Caco-2 (cell line): ENCODE results near the gene ENTPD7. TPM values are rescaled to one million over a fixed set of nuclear protein-coding genes. Genes with fewer than 3 reads are reported as not detected.

Experiments used
- BruUV-seq: library from RNA; stranded (reverse); fragments of 400-500 nt; replicated peaks from 2 replicates; lab custom pipeline; 2021; lab: Mats Ljungman, UMichigan
- CTCF ChIA-PET: fragments of 300-600 bp; sonication (Branson Sonifier 250); formaldehyde crosslinking; loops from one replicate; lab custom pipeline; 2022; ENCODE audit warnings: antibody characterized with exemption; lab: Charles Lee
- POLR2A ChIA-PET: fragments of 300-600 bp; sonication (Branson Sonifier 250); formaldehyde crosslinking; loops from one replicate; lab custom pipeline; 2022; ENCODE audit warnings: antibody characterized with exemption; lab: Charles Lee
- DNase-seq, 2 experiments: peaks; one replicate each; pipeline versions ENCODE4 v3.0.0 to v3.0.0-alpha.2; 2020 to 2022
- H3K27me3 ChIP-seq: replicated peaks from 2 replicates; pipeline ENCODE4 v1.6.0; 2011; ENCODE audit warnings: low read length; ENCODE audit not compliant: control insufficient read depth, insufficient read depth
- H3K36me3 ChIP-seq: 2 replicates; pipeline ENCODE4 v1.5.1; 2011; ENCODE audit warnings: low read length; ENCODE audit not compliant: control insufficient read depth, insufficient read depth
- H3K4me1 ChIP-seq: fragments of 250-450 bp; sonication (Bioruptor Pico); 2 replicates; pipeline ENCODE4 v1.5.1; 2020; ENCODE audit warnings: mild to moderate bottlenecking
- H3K4me3 ChIP-seq: 2 replicates; pipeline ENCODE4 v1.5.1; 2011; ENCODE audit warnings: low read depth, mild to moderate bottlenecking, control low read depth, low read length
- H3K9me3 ChIP-seq: fragments of 250-450 bp; sonication (Bioruptor Pico); 2 replicates; pipeline ENCODE4 v1.5.1; 2020; ENCODE audit warnings: mild to moderate bottlenecking, moderate library complexity
- H3K27ac Mint-ChIP-seq: one replicate; pipeline ENCODE4 v1.8.0; 2022; ENCODE audit warnings: mixed read lengths; ENCODE audit not compliant: unreplicated experiment
- H3K27me3 Mint-ChIP-seq: one replicate; pipeline ENCODE4 v1.8.0; 2022; ENCODE audit warnings: mixed read lengths; ENCODE audit not compliant: insufficient read depth, unreplicated experiment
- H3K36me3 Mint-ChIP-seq: one replicate; pipeline ENCODE4 v1.8.0; 2022; ENCODE audit warnings: mild to moderate bottlenecking, mixed read lengths; ENCODE audit not compliant: insufficient read depth, unreplicated experiment
- H3K4me1 Mint-ChIP-seq: one replicate; pipeline ENCODE4 v1.8.0; 2022; ENCODE audit warnings: low read depth, mixed read lengths; ENCODE audit not compliant: unreplicated experiment
- H3K4me3 Mint-ChIP-seq: one replicate; pipeline ENCODE4 v1.8.0; 2022; ENCODE audit warnings: mild to moderate bottlenecking, moderate library complexity, mixed read lengths; ENCODE audit not compliant: unreplicated experiment
- H3K9me3 Mint-ChIP-seq: one replicate; pipeline ENCODE4 v1.8.0; 2022; ENCODE audit warnings: mixed read lengths; ENCODE audit not compliant: unreplicated experiment
- intact Hi-C: fragments of 100-400 bp; cut with micrococcal nuclease; formaldehyde crosslinking; loops from one replicate; pipeline ENCODE4 v1.10.0; 2022; ENCODE audit not compliant: unreplicated experiment
- total RNA-seq: library from RNA; stranded (reverse); gene quantifications from 2 replicates; pipeline ENCODE4 v1.2.3, GENCODE V29; 2022
- TF ChIP-seq, protein P1 (sequence below), 2 experiments: fragments of 200-600 bp in 1 of 2; IDR thresholded peaks; 1 replicate in 1 of 2; 2 replicates in 1 of 2; pipeline versions ENCODE4 v1.5.1 to v1.8.0; 2011 to 2022; ENCODE audit warnings: antibody characterized with exemption in 1 of 2, control low read depth in 1 of 2, inconsistent platforms in 1 of 2, low read depth in 1 of 2, low read length in 1 of 2, mild to moderate bottlenecking in 1 of 2, moderate library complexity in 1 of 2; ENCODE audit not compliant: insufficient read depth in 1 of 2, severe bottlenecking in 1 of 2, unreplicated experiment in 1 of 2

ENTPD7 gene
- total RNA-seq, 1 experiment from 2014 or later: 36.0 TPM

DNA sequence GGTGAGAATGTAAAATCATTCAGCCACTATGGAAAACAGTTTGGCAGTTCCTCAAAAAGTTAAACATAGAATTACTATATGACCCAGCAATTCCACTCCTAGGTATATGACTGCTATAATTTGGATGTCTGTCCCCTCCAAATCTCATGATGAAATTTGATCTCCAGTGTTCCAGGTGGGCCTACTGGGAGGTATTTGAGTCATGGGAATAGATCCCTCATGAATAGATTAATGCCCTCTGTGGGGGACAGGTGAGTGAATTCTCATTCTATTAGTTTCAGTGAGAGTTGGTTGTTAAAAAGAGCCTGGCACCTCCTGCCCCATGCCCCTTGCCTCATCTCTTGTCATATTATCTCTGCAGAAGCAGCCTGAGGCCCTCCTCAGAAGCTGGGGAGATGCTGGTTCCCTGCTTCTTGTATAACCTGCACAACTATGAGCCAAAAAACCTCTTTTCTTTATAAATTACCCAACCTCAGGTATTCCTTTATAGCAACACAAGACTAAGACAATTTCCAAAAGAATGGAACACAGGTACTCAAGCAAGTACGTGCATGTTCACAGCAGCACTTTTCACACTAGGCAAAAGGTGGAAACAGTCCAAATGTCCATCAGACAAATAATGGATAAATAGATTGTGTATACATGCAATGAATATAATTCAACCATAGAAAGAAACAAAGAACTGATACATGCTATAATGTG lies 30.2 kb upstream of the ENTPD7 start:
- Histone ChIP-seq H3K4me1 (peaks cover 3% of the 10 kb centered on the region; the same call in 1 of the 2 replicates), H3K36me3 (no peaks in the 10 kb centered on the region), H3K27me3 (no peaks in the 10 kb centered on the region), H3K9me3 (no peaks in the 10 kb centered on the region), H3K4me3 (no peak overlapping the region)
- peaks cover 11% of the 10 kb centered on the region for H3K4me1 Mint-ChIP-seq
- H3K27me3 Mint-ChIP-seq: no peaks in the 10 kb centered on the region
- CTCF ChIA-PET: no interaction called here
- POLR2A ChIA-PET: no interaction called here
- BruUV-seq: no TSS peak
- H3K27ac Mint-ChIP-seq: no peak overlapping the region
- no peak overlapping the region for H3K4me3 Mint-ChIP-seq
- no peak for DNase-seq
- no peaks in the 10 kb centered on the region for H3K36me3 Mint-ChIP-seq
- intact Hi-C loops: no loop called here
- H3K9me3 Mint-ChIP-seq: peaks cover 4% of the 10 kb centered on the region
- TF ChIP-seq, protein P1, sequence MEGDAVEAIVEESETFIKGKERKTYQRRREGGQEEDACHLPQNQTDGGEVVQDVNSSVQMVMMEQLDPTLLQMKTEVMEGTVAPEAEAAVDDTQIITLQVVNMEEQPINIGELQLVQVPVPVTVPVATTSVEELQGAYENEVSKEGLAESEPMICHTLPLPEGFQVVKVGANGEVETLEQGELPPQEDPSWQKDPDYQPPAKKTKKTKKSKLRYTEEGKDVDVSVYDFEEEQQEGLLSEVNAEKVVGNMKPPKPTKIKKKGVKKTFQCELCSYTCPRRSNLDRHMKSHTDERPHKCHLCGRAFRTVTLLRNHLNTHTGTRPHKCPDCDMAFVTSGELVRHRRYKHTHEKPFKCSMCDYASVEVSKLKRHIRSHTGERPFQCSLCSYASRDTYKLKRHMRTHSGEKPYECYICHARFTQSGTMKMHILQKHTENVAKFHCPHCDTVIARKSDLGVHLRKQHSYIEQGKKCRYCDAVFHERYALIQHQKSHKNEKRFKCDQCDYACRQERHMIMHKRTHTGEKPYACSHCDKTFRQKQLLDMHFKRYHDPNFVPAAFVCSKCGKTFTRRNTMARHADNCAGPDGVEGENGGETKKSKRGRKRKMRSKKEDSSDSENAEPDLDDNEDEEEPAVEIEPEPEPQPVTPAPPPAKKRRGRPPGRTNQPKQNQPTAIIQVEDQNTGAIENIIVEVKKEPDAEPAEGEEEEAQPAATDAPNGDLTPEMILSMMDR (IDR thresholded peaks at IDR 0.05; ENCODE audit: insufficient read depth in 1 of 2, low read depth in 1 of 2, low read length in 1 of 2, severe bottlenecking in 1 of 2, unreplicated experiment in 1 of 2): no peak

- Mint-ChIP-seq H3K9me3 (no peaks in the 10 kb centered on the region), H3K36me3 (no peaks in the 10 kb centered on the region), H3K27ac (no peak overlapping the region), H3K4me3 (no peak overlapping the region), H3K27me3 (no peaks in the 10 kb centered on the region), H3K4me1 (peaks cover 8% of the 10 kb centered on the region)
- ChIA-PET CTCF (interaction anchor here (0.7 to 1.7 kb wide), 3 partner anchors 82 to 171 kb away, joined by 3 to 8 read pairs (median 4); no protein-coding TSS in a partner anchor), POLR2A (no interaction called here)
- Histone ChIP-seq H3K27me3 (no peaks in the 10 kb centered on the region), H3K36me3 (no peaks in the 10 kb centered on the region), H3K4me3 (no peak overlapping the region), H3K9me3 (no peaks in the 10 kb centered on the region), H3K4me1 (peaks cover 3% of the 10 kb centered on the region; the same call in 1 of the 2 replicates)
- intact Hi-C loops: no loop called here
- DNase-seq: no peak
- TF ChIP-seq, protein P1 (IDR thresholded peaks at IDR 0.05; ENCODE audit: insufficient read depth in 1 of 2, low read depth in 1 of 2, low read length in 1 of 2, severe bottlenecking in 1 of 2, unreplicated experiment in 1 of 2): no peak
- no TSS peak for BruUV-seq
Observed at GRCh38 chr10:99629625-99629978, 29.7 kb upstream of the ENTPD7 start.

- DNase-seq: peak; percentile 58 to 74
- Histone ChIP-seq H3K27me3 (no peaks in the 10 kb centered on the region), H3K4me1 (peaks cover 3% of the 10 kb centered on the region; the same call in 1 of the 2 replicates), H3K9me3 (no peaks in the 10 kb centered on the region), H3K4me3 (no peak overlapping the region), H3K36me3 (no peaks in the 10 kb centered on the region)
- intact Hi-C loops: loop anchor here (1.0 kb wide), 4 partner anchors 29 to 81 kb away; partner anchors contain the start of gene ENTPD7
- POLR2A ChIA-PET: no interaction called here
- Mint-ChIP-seq H3K9me3 (no peaks in the 10 kb centered on the region), H3K4me3 (no peak overlapping the region), H3K27me3 (no peaks in the 10 kb centered on the region), H3K36me3 (no peaks in the 10 kb centered on the region), H3K4me1 (peaks cover 8% of the 10 kb centered on the region), H3K27ac (no peak overlapping the region)
- CTCF ChIA-PET: interaction anchor here (0.5 to 2.0 kb wide), 10 partner anchors 9 to 170 kb away, joined by 3 to 12 read pairs (median 4); partner anchors contain the start of gene ENTPD7
- no TSS peak for BruUV-seq
- TF ChIP-seq, protein P1 (IDR thresholded peaks at IDR 0.05; ENCODE audit: insufficient read depth in 1 of 2, low read depth in 1 of 2, low read length in 1 of 2, severe bottlenecking in 1 of 2, unreplicated experiment in 1 of 2): peak; percentile 72 to 80
Observed at GRCh38 chr10:99630433-99630832, 28.9 kb upstream of the ENTPD7 start.
